HG02798 (cell line): Measurements from ENCODE around the gene SLC37A3.
"Not testable (repeated sequence)": the region's sequence is repeated elsewhere in the genome, so short reads cannot be mapped to it uniquely, and the experiment has no call there.

Experiments used
- ATAC-seq: cut with Tn5 transposase; IDR thresholded peaks from one replicate; pipeline ENCODE4 v1.9.1; 2021; ENCODE audit warnings: mild to moderate bottlenecking; ENCODE audit not compliant: unreplicated experiment, poor library complexity

SLC37A3 gene

DNA sequence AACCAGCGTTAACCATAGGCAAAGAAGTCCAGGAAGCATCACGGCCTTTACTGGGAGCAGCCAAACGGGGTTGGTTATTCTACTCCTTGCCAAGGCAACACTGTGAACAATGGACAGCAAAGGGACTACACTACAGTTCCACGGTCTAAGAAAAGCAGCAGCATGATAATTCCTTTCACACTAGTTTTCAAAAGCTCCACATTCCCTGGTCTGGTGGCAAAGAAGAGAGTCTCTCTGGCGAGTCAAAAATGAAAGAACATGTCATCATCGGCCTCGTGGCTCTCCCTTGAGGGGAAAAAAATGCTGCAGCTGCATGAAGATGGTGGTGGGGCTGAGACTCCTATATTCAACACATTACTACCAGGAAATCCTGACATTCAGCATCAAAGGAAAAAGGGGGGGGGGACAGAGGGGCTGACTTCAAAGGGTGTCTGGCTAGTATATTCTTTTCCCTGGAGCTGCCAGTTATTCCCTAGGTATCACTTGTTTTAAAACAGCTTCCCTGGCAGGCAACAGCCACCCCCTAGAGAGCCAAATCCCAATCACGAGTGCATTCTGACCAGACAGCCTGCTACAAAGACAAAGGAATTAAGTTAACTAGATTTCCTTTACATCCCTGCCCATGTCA, 49.1 kb downstream of the SLC37A3 start:
- no peak for ATAC-seq

DNA sequence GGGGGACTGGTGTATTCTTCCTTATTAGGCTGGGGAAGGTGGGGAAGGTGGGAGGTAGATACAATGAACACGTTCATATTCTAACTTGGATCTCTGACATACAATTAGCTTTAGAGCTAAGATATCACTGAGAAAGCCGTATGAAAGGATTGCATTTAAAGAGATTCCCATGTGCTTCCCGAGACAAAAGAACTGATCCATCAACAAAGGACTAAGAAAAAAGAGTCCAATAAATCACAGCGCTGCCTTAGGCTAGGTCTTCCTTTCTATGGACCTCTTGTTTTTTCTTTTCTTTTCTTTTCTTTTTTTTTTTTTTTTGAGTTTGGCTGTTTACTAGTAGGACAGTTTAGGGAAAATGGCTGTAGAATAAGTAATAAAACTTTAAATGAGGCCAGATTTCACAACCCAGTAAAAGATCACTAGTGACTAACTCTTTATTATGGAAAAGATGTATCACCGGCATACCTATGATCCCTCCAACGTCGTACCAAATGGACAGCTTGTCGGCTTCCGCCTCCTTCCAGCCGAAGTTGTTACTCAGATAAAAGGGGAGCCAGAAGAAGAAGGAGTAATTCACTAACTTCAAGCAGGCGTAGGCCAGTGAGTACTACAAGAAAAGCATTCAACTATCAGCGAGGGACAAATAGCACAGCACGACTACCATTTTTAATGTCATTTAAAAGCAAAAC, 50.0 kb downstream of the SLC37A3 start:
- ATAC-seq: no peak

DNA sequence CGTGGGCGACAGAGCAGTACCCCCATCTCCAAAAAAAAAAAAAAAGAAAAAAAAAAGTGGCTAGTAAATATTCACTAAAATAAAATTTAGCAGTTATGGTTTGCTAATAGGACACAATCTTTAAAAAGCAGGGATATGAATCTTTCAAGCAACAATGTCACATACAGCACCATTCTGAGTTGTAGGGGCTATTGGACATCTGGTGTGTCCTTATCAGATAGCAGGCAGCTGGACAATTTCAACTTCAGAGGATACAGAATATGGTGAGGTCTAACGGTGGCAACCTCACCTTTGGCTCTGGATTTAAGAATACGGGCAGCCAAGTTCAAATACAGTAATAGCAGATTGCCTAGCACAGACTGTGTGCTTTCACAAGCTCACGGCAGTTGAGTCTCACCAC, 51.1 kb downstream of the SLC37A3 start:
- no peak for ATAC-seq

DNA sequence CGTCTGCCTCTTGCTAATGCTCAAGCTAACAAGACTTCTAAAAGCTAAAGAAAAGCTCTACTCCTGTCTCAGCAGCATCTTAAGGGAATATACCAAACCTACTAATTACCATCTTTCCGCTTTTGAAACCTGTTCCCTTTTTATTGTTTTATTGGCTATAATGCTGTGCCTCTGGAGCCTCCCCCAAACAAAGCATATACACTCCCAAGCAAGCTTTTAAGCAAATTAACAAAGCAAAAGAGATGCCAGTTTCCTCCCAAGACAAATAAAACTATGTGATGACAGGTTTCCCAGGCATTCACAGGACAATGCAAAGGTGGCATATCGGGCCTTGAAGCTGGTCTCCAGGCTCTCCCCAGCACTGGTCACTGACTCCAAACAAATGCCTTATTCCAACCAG, 52.9 kb downstream of the SLC37A3 start:
- ATAC-seq: no peak

DNA sequence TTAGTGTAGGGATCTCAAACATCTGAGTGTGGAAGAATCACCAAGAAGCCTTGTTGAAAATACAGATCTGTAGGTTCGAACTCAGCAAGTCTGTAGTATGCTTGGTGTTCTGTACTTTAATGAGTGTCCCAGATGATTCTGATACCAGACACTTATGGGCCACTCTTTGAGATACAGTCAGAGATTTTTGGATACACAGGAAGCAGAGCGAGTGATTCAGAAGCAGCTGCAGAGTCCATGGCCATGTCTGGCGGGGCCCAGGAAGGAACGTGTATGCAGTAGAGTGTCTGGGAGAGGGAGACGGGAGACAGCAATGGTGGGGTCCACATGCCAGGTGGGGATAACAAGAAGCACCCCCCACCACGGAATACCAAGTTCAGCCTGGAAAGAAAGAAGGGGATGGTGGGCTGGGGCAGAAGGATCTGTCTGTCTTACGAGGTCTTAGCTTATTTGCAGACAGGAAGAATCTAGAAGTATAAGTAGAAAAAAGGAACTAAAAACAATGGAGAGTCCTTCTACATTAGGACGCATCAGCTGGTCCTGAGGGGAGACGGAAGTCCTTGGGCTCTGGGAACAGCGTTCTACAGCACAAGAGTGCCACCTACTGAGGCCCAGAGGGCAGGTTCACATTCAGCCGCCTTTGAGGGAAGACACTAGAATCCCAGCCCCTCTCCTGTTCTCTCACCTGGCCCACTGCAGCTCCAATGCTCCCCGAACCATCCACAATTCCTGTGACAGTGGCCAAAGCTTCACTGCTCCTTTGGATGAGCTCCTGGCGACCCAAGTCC, 55.4 kb downstream of the SLC37A3 start:
- no peak for ATAC-seq

DNA sequence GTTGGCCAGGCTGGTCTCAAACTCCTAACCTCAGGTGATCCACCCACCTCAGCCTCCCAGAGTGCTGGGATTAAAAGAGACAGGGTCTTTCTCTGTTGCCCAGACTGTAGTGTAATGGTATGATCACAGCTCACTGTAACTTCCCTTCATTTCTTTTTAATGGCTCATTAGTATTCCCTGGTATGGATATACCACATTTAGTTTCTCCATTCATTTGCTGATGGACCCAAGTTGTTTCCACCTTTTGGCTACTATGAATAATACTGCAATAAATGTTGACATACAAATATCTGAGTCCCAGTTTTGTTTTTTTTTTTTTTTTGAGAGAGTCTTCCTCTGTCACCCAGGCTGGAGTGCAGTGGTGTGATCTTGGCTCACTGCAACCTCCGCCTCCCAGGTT, 59.4 kb downstream of the SLC37A3 start:
- ATAC-seq: not testable (repeated sequence)

DNA sequence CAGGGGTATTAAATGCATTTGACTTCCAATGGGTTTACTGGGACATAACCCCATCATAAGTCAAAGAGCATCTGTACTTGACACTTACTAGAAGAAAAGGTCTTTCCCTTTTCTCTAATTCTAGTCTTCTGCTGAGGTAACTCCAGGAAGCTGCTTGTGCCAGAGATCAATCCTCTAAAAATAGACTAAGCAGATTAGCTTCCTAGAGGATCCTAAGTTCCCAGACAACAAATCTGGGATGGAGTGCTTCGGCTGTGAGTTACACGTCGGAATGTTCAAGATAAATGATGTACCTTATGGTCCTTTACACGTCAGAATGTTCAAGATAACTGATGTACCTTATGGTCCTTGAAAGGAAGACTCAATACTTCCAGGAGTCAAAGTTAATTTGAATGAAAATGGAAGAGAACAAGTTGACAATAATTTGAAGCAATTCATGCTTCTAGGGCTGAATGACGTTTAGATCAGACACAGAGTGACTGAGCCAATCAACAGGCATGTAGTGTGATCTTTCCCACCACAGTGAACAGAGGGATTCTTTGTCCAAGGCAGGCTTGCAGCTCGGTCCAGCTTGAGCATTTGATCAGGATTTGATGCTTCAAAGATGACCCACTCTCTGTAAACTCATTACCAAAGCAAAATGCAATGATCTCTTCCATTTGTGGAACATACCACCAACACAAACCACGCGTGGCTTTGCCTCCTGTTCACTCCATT, 63.8 kb downstream of the SLC37A3 start:
- no peak for ATAC-seq

DNA sequence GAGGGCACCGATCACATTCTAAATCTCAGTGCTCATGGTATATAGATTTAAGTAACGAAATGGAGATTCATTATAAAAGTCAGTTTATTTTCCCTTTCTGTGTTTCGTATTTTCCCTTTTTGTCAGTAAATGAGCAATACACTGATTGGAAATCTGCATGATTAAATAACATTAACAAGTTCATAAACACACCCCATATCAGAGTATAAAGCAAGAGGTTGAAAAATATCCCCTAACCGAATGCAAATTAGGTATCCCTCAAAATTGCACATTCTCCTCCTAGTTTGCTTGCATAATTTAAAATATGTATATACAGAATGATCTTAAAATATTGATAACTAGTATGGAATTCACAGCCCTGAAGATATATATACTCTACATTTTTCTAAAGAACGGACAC, 64.6 kb downstream of the SLC37A3 start:
- ATAC-seq: no peak

DNA sequence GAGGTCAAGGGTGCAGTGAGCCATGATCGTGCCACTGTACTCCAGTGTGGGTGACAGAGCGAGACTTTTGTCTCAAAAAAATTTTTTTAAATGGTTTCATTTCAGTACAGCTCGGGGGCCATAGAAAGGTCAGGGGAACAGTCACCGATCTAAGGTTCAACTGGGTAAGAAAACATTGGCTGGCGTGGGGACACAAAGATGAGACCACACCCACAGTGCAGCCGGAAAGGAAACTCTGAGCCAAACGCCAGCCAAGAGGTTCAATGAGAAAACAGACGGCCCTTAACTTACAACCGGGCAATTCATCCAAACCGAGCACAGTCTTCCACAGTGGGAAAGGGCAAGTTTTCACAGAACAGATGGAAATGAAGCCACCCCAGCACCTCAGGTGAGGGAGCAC, 65.1 kb downstream of the SLC37A3 start:
- ATAC-seq: no peak

DNA sequence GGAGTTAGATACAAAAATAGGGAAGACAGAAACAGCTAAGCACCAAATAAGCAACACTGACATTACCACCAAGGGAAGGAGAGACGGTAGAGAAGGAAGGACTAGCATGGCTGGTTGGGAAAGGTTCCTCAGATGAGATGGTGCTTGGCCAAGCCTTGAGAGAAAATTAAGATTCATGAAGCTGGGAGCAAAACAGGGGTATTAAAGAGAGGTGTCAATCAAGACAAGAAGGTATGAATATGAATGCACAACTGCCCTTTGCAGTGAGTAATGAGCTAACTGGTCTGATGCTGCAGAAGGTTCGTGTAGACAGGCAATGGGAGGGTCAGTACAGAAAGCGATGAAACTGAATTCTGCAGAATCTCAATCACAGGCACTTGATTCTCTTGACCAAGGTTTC, 67.7 kb downstream of the SLC37A3 start:
- no peak for ATAC-seq

DNA sequence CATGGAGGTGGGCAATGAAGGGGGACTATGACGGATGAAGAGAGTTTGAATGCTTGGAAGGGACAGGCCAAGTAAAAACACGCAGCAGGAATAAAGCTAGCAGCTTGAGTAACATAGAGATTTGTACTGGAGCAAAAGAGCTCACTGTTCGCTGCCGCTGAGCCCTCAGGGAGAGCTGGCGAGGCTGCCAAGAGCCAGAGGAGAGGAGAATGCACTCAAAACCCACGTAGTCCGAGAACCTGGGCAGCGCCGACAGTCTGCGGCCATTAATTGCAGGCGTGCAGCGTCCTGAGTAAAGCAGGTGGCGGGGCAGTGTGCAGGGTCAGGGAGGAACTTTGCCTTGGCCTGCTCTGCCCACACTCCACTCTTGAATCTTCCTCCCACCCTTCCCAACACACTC, 68.2 kb downstream of the SLC37A3 start:
- ATAC-seq: no peak

DNA sequence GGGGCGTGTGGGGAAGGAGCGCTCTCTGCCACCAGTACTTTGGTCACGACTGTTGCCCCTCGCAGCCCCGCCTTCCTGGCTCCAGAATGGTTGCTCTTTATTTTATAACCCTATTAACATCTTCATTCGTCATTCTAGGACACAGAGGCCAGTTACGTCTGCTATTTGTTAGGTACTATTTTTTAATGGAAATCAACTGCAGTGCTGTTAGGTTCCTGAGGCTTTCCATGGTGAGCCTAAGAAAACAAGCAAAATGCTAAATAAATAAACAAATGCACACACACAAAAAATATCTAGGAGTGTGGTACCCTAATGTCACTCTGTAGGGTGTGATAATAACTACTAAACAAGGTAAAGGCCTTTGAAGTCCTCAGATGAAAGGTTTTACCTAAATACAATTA, 71.1 kb downstream of the SLC37A3 start:
- no peak for ATAC-seq

DNA sequence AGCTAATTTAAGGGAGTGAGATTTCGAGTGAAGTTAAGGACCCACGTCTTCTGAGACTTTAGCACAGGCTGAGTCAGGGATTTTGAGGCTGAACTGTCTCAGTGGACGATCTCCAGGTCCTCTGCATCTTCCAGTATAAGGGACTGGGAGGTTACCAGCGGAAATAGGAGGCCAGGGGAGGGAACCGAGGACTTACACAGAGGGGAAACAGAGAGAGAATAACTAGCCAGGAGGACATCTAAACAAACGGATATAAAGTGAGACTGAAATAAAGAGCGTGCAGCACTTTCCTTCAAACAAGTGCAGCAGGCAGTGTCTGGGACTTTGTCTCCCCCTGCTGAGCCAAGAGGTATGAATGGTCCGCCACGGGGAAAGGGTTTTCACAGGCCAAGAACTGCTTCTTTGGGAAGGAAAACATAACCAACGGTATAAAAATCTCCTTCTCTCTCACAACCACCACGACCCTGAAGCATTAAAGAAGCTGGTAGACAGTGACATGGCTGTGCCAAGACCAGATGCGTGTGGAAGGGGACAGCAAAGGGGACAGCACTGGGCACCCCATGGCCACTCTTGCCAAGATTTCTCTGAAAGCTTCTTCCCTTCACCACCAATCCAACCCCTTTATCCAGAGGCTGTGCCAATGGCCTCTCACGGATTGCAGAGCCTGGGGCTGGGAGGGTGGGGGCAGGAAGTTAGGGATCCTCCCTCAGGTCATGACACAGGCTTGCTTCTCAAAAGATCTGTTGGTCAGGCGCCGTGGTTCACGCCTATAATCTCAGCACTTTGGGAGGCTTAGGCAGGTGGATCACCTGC, 72.0 kb downstream of the SLC37A3 start:
- no peak for ATAC-seq

DNA sequence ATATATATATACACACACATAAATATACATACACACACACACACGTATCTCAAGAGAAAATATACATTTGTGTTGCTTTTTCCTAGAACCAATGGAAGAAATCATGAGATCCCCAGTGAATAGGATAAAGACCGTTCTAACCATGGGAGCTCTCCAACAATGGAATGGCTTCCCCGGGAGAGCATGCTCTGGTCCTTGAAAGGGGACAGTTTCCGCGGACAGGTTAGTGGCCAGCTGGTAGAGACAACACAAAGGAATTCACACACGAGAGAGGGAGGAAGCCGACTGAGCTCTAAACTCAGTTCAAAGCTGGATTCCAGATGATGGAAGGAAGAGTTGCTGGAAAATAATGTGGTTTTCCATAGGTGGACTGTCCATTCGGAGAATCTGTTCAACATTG, 72.7 kb downstream of the SLC37A3 start:
- ATAC-seq: no peak

DNA sequence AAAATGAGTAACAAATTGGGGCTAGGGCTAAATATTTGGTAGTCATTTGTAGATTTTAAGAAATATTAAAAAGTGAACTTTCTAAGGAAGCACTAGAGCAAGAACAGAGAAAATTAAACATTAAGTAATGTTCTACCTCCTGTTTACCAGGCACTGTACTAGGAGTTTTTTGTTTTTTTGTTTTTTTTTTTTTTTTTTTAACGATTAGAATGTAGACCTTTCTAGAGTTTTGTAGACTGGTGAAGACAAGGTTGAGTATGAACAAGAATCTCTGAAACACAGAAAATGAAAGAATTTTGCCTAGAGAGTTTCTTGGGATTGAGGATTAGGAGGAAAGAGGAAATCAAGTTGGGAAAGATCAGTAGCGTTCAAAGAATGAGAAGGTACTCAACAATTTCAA, 73.6 kb downstream of the SLC37A3 start:
- ATAC-seq: no peak

DNA sequence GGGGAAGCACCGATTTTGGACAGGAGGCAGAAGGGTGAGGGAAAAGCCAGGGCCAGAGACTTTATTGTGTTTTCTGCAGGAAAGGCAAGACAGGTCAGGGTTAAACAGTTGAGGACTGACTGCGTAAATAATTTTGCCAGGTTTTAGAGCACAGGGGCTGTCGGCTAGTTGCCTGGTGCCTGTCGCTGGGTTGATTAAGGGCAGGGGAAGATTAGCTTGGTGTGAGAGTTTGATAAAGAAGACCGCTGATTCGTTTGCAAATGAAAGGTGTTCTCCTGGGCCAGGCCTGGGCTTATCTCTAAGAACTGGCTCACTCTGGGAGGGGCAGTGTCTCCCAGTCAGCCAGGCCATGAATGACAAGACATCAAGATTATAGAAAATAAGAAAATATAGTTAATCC, 75.6 kb downstream of the SLC37A3 start:
- ATAC-seq: no peak

DNA sequence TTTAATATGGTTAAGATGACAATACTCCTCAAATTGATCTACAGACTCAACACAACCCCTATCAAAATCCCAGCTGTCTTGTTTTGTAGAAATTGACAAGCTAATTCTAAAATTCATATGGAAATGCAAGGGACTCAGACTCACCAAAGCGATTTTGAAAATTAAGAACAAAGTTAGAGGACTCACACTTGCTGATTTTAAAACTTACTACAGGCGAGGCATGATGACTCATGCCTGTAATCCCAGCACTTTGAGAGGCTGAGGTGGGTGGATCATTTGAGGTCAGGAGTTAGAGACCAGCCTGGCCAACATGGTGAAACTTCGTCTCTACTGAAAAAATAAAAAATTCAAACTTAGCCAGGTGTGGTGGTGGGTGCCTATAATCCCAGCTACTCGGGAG, 78.3 kb downstream of the SLC37A3 start:
- not testable (repeated sequence) for ATAC-seq

DNA sequence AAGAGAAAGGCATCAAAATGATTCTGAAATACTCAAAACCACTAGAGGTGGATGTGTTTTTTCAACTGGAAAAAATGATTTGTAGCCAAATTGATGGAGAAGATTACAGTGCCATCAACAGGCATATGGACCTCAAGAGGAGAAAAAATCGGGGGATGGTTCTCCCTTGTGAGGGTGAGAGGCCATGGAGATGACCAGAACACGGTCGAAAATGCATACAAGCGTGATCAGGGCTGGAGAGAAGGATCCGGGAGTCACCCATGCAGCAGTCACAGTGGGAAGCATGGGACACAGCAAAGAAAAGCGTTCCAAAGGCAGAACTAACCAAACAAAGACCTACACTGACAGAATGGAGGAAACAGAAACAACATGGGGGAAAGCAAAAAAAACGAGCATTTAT, 80.3 kb downstream of the SLC37A3 start:
- no peak for ATAC-seq

DNA sequence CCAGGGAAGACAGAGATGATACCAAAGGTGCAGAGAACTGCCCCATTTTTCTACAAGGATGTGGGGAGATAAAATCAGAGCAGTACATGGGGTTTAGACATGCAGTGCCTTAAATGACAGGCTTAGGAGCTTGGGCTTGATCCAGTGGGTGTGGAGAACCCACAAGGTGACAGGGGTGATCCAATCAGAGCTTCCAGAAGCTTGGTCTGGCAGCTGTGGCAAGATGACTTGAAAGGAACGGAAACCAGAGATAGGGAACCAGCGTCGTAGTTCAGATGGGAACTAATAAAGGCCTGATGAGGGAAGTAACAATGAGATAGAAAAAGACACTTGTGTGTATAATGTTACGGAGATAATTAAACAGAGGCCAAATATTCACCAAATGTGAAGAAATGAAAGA, 80.7 kb downstream of the SLC37A3 start:
- no peak for ATAC-seq

DNA sequence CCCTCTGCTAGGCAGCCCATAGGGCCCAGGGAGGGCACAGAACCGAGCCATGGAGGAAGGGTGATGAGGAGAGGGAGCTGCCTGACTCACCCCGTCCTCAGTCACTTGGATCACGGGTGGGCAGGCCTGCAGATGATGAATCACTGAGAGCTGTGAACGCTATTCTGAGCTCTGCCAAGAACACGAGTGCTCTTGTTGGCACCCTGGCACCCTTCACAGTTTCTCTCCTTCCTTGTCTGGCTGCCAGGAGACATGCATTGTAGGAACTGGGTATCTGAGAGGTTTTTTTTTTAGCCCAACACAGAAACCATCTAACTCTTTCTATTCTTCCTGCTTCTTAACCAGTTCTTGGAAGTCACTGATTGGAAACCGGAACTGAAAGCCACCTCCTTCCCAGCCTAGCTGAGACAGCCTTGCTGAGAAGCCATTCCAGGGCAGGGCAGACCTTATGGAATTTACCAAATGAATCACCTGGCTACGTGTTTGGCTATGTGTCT, 82.1 kb downstream of the SLC37A3 start:
- ATAC-seq: no peak
